Ectodermal cell (in vitro differentiated cells): Measurements from ENCODE around the gene SIL1. TPM values are rescaled to one million over a fixed set of nuclear protein-coding genes. Genes with fewer than 3 reads are reported as not detected.

Experiments
- H3K27ac ChIP-seq: 2 replicates; pipeline ENCODE4 v1.7.0; 2013; ENCODE audit warnings: mild to moderate bottlenecking, low read depth, low read length; ENCODE audit not compliant: insufficient read depth, poor library complexity, severe bottlenecking
- H3K27me3 ChIP-seq: 2 replicates; pipeline ENCODE4 v1.7.0; 2013; ENCODE audit warnings: mild to moderate bottlenecking, low read length; ENCODE audit not compliant: insufficient read depth, control insufficient read depth, poor library complexity, severe bottlenecking
- H3K36me3 ChIP-seq: one replicate; pipeline ENCODE4 v1.7.0; 2013; ENCODE audit warnings: low read length; ENCODE audit not compliant: control insufficient read depth, insufficient read depth
- H3K4me1 ChIP-seq: one replicate; pipeline ENCODE4 v1.7.0; 2013; ENCODE audit warnings: low read length; ENCODE audit not compliant: control insufficient read depth, insufficient read depth
- H3K4me3 ChIP-seq: 2 replicates; pipeline ENCODE4 v1.7.0; 2013; ENCODE audit warnings: low read depth, low read length, control low read depth; ENCODE audit not compliant: insufficient read depth
- H3K9me3 ChIP-seq: 2 replicates; pipeline ENCODE4 v1.7.0; 2013; ENCODE audit warnings: mild to moderate bottlenecking, low read length, moderate library complexity; ENCODE audit not compliant: control insufficient read depth
- WGBS, 2 experiments: methylation state at CpG; one replicate each; pipeline ENCODE4 v1.1.7; 2013; ENCODE audit warnings: missing lambda C conversion rate in 2 of 2; 5-methylcytosine and 5-hydroxymethylcytosine counted together
- polyA plus RNA-seq, 4 experiments: library from polyadenylated mRNA; stranded (reverse); fragments of 50-300 nt; gene quantifications; one replicate each; pipeline ENCODE4 v1.2.3, GENCODE V29; 2013

Gene SIL1
- polyA plus RNA-seq (2013, experiment 1 of 4) = 12.5 TPM
- polyA plus RNA-seq (2013, experiment 2 of 4) = 10.3 TPM
- 10.2 TPM for polyA plus RNA-seq (2013, experiment 3 of 4)
- polyA plus RNA-seq (2013, experiment 4 of 4) = 11.1 TPM

DNA sequence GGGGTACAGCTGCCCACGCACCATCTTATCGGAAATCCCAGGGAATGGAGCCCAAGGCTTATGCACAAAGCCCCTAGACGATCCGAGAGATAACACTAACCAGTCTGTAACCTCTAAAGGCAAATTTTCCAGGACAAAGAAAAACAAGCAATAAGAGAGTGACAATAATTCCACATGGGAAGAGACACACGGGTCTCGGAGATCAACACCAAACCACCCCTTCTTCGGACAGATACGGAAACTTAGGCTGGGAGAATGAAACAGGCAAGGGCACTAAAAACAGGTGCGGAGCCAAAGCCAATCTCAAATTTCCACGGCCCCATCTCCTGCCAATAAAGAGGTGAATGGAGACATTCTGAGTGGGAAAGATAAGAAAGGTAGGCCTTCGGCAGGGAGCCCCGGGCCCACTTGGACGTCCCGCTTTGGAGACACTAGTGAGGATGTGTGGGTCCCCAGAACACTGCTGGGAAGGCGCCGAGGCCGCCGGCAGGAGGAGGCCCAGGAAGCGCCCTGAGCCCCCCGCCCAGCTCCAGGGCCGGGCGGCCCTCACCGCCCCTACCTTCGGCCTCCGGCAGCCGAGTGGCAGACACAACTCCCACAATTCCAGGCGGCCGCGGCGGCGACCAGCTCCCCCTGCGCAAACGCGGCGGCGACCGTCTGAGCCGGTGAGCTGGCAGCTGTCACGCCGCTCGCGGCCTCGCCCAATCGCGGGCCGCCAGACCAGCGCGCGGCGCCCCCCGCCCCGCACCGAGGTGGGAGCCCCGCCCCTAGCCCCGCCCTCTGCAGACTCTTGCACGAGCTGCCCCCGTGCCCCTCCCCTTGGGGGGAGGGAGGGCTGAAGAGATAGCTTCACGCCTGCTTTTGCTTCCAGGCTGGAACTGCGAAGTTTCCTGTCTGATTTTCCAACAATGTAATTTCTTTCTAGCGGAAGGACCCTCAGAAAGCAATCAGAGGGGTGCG lies at the start of gene SIL1:
TSS of gene SIL1 (minus strand) at position 659 of the 960 bp plus-strand sequence. CDS start 70,525 bp downstream, outside the sequence.
- WGBS, 2 experiments = 7 to 8% methylated on average over 61 of the region's 61 CpGs
- Histone ChIP-seq H3K4me3 (peak within 1 kb of the TSS; percentile 44), H3K27me3 (no peaks in the 10 kb centered on the region), H3K27ac (peak within 1 kb of the TSS; percentile 45), H3K36me3 (no peaks in the 10 kb centered on the region), H3K4me1 (no peaks in the 10 kb centered on the region), H3K9me3 (no peaks in the 10 kb centered on the region)

DNA sequence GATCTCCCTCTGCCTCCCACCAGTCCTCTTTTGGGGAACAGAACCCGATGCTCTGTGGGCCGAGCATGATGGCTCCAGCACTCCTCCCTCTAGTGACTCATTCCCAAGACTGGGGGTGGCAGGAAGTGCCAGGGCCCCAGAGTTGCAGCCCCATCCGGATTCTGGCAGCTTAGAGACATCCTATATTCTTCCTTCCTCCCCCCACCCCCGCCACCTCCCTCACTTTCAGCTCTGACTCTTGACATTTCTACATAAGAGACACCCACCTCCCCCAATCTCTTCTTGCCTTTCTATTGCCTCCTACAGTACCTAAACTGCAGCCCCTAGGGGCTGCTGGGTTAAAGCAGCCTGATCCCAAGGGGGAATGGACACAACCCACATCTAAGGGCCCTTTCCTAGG lies 48.2 kb upstream of the SIL1 start:
- Histone ChIP-seq H3K36me3 (no peaks in the 10 kb centered on the region), H3K27ac (no peak overlapping the region), H3K27me3 (no peaks in the 10 kb centered on the region), H3K4me1 (peaks cover 3% of the 10 kb centered on the region), H3K9me3 (no peaks in the 10 kb centered on the region), H3K4me3 (no peak overlapping the region)
- WGBS, 2 experiments = 55 to 64% methylated on average over 4 of the region's 4 CpGs

DNA sequence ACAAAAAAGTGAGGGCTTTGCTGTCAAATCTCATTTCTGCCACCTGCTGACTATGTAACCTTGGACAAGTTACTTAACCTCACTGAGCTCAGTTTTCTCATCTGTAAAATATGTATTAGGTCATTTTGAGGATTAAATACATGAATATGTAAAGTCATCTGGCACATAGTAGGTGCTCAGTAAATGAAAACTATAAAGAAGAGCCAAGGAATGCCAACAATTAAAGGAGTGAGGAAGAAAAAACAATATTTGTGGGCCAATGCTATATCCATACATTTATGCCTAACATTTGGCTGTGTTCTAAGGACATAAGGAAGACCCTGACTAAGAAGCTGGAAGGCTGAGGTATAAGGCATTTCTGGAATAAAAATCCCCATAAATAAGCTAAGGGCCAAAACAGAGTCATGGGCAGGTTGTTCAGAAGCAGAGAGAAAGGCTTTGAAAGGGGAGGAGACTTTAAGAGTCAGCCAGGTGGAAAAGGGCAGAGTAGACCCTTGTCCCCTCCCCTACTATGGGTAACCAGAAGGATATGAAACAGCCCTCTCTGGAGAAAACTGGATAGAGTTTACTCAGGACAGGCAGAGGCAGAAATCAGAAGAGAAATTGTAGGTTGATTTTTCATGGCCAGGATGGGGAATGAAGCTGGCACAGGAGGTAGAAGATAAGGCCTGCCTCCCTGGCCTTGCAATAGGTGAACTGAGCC lies 47.6 kb upstream of the SIL1 start:
- H3K27ac ChIP-seq = no peak overlapping the region
- no peak overlapping the region for H3K4me3 ChIP-seq
- H3K27me3 ChIP-seq = no peaks in the 10 kb centered on the region
- H3K9me3 ChIP-seq = no peaks in the 10 kb centered on the region
- H3K4me1 ChIP-seq = peaks cover 4% of the 10 kb centered on the region
- no peaks in the 10 kb centered on the region for H3K36me3 ChIP-seq

DNA sequence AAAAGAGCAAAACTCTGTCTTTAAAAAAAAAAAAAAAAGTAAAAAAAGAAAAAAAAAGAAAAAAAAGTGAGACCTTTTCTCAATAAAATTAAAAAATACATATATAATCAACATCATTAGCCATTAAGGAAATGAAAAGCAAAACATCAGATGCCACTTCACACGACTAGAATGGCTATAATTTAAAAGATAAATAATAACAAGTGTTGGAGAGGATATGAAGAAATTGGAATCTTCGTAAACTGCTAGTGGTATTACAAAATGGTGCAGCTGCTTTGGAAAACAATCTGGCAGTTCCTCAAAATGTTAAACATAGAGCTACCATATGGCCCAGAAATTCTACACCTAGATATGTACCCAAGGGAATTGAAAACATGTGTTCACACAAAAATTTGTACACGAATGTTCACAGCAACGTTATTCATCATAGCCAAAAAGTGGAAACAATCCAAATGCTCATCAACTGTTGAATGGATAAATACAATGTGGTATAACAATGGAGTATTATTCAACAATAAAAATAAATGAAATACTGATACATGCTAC lies 45.3 kb upstream of the SIL1 start:
- H3K4me1 ChIP-seq = peaks cover 4% of the 10 kb centered on the region
- no peak overlapping the region for H3K4me3 ChIP-seq
- H3K9me3 ChIP-seq = no peaks in the 10 kb centered on the region
- no peaks in the 10 kb centered on the region for H3K27me3 ChIP-seq
- no peak overlapping the region for H3K27ac ChIP-seq
- no peaks in the 10 kb centered on the region for H3K36me3 ChIP-seq
- 98 to 100% methylated on average over 3 of the region's 4 CpGs for WGBS, 2 experiments

DNA sequence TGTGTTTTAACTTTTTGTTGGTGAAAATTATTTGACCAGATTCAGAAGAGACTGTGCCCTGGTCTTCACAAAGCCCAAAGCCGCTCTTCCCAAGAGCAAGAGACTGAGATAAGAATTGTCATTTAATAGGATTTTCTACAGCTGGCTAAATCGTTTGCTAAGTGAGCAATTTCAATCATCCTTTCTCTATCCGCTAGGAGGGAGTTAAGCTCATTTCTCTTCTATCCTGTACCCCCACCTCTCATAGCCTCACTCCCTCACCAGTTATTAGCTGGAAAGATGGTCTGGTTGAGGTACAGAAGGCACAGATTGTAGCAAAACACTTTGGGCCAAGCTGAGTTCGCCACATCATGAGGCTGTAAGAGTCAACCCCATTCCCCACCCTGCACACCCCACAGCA lies 43.0 kb upstream of the SIL1 start:
- Histone ChIP-seq H3K4me3 (no peak overlapping the region), H3K36me3 (no peaks in the 10 kb centered on the region), H3K9me3 (no peaks in the 10 kb centered on the region), H3K4me1 (peaks cover 4% of the 10 kb centered on the region), H3K27ac (peak overlapping the region; percentile 16), H3K27me3 (no peaks in the 10 kb centered on the region)
- WGBS, 2 experiments = 74 to 94% methylated on average over 3 to 4 of the region's 4 CpGs

DNA sequence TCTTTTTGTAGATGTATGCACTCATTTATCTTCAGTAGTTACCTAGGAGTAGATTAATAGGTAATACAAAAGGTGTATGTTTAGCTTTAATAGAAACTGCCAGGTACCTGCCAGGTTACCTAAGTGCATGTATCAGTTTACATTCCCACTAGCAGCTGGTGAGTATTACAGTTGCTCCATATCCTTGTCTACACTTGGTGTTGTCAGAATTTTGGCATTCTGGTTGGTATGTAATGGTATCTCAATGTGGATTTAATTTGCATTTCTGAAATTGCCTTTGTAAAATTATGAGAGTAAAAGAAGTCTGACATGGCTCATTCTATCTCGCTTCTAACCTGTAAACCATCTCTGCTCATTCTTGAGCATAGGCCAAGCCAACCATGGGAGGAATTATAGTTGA lies 38.3 kb upstream of the SIL1 start:
- Histone ChIP-seq H3K27ac (no peak overlapping the region), H3K4me3 (no peak overlapping the region), H3K4me1 (peaks cover 2% of the 10 kb centered on the region), H3K36me3 (no peaks in the 10 kb centered on the region), H3K9me3 (no peaks in the 10 kb centered on the region), H3K27me3 (no peaks in the 10 kb centered on the region)
- WGBS, 2 experiments = 91 to 100% methylated on average over 1 of the region's 1 CpG

DNA sequence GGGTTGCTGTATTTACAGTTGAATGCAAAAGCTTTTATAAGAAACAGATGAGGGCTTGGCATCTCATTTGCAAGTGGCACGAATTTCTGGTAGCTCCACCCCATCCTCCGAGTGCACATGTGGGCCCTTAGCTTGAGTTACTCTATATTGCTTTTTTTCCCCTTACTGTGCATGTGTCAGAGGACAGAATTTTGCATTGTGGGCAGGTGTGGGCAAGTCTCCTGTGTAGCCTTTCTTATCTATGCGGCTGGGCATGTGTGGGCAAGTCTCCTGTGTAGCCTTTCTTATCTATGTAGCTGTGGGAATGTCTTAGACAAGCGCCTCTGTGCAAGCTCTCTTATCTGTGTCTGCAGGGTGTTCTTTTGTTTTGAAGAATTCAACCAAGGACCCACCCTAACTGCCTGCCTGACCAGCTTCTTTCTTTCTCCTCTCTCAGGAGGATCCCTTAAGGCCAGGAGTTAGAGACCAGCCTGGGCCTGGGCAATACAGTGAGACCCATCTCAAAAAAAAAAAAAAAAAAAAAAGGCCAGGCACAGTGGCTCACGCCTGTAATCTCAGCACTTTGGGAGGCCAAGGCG lies 34.1 kb upstream of the SIL1 start:
- Histone ChIP-seq H3K4me3 (no peak overlapping the region), H3K9me3 (no peaks in the 10 kb centered on the region), H3K27ac (no peak overlapping the region), H3K36me3 (no peaks in the 10 kb centered on the region), H3K27me3 (no peaks in the 10 kb centered on the region), H3K4me1 (no peaks in the 10 kb centered on the region)
- WGBS, 2 experiments = 89 to 91% methylated on average over 4 of the region's 6 CpGs

DNA sequence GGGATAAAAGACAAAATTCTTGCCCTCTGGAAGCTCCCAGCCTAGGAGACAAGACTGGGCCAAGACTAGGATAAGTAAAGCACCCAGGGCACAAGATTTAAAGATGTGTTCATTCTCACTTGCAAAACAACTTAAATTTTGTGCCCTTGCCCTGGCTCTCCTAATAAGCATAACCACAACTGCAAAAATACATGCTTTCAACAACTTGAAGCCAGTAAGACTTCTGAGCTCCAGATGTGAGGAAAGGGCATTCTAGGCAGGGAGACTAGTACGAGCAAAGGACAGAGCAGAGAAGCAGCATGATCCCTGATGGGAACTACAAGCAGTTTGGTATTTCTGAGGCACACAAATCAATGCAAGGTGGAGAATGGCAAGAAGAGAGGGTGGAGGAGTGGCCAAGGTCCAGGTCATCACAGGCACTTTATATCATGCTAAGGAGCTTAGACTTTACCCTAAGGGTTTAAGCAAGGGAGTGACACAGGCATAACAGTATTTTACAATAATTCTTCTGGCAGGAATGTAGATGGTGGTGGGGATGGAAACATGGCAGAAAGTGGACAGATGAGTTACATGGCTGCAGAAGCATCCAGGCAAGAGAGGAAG lies 30.1 kb upstream of the SIL1 start:
- H3K9me3 ChIP-seq = no peaks in the 10 kb centered on the region
- H3K27ac ChIP-seq = no peak overlapping the region
- H3K4me3 ChIP-seq = no peak overlapping the region
- no peaks in the 10 kb centered on the region for H3K27me3 ChIP-seq
- no peaks in the 10 kb centered on the region for H3K36me3 ChIP-seq
- H3K4me1 ChIP-seq = no peaks in the 10 kb centered on the region
- 77 to 85% methylated on average over 1 of the region's 1 CpG for WGBS, 2 experiments

DNA sequence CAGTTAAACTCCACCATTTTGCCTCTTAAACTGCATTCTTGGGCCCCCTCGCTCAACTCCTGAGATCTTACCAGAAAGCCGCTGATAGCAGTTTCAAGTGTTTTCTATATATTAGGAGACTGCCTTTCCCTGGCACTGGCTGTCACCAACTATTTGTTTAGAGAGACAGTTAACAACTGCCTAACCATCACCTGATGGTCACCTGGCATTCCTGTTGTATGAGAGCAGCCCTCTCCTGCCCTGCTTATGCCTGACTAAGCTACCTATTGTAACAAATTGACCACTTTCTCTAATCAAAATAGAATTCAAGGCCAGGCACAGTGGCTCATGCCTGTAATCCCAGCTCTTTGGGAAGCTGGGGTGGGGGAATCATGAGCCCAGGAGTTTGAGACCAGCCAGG lies 28.0 kb upstream of the SIL1 start:
- Histone ChIP-seq H3K4me3 (no peak overlapping the region), H3K4me1 (no peaks in the 10 kb centered on the region), H3K9me3 (no peaks in the 10 kb centered on the region), H3K27ac (no peak overlapping the region), H3K36me3 (no peaks in the 10 kb centered on the region), H3K27me3 (no peaks in the 10 kb centered on the region)
- WGBS, 2 experiments = 96 to 98% methylated on average over 2 of the region's 2 CpGs
